NCI-H1930 (cell line): Measurements from ENCODE around the gene SLC27A4.

Experiments
- DNase-seq, 2 experiments: peaks; one replicate each; lab custom pipeline; 2025; lab: John Stamatoyannopoulos, UW

The SLC27A4 gene

DNA sequence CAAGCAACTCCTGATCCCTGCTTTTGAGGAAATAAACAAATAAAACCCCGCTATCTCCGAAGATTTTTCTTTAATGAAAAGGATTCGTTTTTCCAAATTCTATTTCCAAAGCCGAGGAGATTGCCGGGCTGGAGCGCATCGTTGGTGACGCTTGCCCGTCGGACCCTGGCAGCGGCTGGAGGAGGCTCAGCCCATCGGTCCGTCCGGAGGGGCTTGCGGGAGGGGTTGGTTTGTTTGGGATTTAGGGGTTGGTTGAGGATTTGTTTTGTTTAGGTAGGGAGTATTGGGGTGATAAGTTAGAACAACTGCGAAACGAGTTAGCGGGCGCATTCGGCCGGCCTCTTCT is 51.6 kb downstream of the SLC27A4 start:
- DNase-seq: no peak

DNA sequence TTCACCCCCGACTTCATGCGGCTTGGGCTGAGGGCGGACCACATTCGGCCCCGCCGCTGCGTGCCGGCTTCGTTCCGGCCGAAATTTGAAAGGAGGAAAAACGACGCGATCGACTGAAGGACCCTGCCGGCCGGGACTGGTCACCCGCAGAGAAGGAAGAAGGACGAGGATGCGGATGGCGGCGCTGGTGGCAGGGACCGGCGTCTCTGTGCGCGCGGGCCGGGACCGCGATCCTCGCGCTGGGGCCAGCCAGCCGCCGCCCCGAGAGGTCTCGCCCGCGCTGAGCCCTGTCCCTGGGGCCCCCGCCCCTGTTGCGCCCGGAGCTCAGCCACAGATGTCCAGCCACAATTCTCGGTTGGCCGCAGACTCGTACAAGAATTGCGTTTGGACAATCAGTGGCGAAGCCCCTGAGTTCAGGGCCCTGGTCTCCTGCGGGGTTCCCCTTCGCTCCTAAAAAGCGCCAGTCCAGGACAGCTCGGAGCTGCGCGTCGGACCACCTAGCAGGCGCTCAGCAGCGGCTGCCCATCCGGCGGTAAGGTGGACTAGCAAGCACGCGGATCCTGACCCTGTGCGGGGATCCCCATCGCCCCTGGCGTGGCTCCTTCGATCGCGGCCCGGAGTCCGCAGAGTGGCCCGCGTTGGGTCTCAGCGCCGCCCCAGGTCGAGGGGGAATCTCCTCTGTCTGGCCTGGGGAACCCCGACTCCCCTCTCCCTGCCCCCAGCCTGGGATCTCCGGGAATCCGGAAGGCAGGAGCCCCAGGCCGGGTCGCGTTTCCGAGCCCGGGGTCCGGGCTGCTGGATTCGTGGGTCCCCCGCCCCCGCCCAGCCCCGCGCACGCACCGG is 52.2 kb downstream of the SLC27A4 start:
- DNase-seq: no peak

DNA sequence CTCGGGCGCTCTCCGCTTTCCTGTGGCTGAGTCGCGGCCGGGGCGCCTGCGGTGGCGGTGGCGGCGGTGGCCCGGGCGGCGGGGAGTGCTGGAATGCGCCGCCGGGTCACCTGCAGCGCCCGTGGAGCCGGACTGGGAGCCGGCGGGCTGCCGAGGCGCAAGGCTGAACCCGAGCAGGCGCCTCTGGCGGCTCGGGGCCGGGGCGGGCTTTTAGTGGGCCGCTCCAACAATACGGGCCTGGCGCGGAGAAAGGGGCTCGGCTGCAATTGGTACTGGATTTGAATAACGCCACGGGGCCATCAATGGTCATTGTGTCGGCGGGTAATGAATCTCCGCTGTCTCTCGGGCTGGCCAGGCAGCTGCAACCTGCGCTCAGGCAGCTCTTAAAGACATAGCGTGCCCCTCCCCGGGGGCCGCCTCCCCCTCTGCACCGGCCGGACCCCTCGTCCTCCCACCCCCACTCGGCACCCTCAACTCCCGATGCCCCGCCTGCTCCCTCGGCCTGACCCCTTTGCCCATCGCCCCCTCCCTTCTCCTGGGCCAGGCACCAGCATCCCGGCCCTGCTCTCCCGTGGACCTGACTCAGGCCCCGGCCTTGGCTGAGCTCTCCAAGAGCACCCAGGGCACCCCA is 52.9 kb downstream of the SLC27A4 start:
- DNase-seq: no peak

DNA sequence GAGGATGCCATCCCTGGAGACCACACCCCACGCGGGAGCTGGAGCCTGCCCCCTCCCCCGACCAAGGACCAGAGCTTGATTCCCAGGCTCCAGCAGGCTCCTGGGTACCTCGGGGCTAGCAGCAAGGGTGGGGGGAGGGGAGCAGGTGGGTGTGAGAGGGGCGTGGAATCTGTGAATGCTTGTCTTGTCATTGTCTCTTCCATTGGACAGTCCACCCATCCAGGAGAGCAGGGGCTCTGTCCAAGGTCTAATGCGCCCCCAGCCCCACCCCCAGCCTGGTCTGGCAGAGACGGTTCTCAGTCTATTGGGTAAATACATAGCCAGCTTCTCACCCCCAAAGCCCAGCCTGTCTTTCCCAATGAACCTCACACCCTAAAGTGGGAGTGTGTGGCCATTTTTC is 53.6 kb downstream of the SLC27A4 start:
- DNase-seq: no peak

DNA sequence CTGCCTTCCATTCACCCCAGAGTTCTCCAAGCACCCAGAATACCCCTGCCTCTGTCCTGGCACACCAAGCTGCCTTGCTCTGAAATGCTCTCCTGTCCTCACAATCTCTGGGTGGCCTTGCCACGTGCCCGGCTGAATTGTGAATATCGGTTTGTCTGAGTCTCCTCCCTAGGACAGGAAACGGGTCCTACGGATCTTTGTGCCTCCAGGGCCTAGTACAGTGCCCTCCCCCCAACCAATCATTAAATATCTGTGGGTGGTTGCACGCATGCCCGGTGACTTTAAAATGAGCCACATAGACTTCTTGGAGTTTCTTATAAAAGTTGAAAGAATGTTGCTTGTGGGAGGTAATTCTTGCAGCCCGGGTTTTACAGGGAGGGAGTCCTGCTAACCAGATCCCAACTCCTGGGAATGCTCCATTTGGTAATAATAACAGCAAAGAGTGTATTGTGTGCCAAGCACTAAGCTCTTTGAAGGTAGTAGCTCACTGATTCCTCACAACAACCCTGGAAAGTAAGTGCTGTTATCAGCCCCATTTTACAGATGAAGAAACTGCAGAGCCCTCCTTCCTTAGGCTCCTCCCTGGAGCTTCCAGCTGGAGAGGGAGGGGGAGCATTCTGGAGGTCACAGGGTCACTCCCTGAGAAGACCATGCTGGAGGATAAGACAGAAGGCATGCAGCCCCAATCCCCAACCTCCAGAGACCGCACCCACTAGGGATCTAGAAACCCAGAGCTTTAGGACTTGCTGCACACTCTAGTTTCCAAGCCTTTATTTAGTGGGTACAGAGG is 54.2 kb downstream of the SLC27A4 start:
- DNase-seq: no peak

DNA sequence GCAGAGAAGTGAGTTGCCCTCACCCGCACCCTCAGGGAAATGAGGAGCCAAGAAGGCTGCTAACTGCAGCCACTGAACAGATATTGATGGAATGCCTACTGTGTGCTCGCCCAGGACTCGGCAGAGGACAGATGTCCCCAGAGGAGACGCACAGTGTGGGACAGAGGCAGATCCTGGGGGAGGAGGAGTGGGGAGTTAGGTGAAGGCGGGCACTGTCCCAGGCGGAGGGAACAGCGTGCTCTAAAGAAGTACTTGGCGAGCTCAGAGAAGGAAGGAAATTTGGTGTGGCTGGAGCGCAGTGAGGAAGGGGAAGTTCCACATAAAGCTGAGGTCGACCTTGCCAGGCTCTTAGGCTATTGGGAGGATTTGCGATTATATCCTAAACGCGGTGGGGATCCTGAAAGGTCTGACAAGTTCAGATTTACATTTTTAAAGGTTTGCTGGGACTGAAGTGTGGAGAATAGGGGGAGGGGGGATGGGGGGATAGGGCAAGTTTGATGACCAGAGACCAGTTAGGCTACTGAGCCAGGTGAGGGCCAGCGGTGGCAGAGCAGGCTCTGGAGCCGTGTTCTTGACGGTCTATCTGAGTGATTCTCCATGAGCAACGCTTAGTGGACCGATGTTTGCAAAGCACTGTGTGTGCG is 56.8 kb downstream of the SLC27A4 start:
- no peak for DNase-seq

DNA sequence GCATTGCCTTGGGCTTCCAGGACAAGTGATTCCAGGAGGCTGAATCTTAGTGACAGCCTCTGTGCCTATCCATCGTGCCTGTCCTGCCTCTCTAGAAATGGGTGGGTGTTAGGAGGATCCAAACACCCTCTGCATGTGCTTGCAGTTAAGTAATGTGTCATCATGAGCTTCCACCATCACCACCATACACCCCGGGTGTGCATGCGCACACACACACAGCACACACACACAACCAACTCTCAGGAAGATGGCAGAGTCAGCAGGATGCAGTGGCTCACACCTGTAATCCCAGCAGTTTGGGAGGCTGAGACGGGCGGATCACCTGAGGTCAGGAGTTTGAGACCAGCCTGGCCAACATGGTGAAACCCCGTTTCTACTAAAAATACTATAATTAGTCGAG is 57.5 kb downstream of the SLC27A4 start:
- DNase-seq: no peak

DNA sequence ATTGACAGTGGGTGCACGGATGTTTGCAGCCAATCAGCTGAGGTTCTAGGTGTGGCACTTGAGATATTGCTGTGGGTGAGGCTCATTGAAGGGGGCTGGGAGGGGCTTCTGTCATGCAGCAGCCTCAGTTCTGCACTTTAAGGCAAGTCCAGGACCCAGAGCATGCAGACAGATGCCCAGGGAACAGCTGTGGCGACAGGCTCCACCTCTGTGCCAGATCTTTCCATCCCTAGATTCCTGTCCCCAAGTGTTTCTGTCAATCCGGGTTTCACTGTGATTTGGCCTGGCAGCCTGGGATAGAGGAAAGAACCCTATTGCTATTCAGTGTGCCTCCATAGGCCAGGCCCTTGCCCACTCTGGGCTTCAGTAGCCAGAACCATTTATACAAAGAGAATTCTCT is 59.5 kb downstream of the SLC27A4 start:
- no peak for DNase-seq

DNA sequence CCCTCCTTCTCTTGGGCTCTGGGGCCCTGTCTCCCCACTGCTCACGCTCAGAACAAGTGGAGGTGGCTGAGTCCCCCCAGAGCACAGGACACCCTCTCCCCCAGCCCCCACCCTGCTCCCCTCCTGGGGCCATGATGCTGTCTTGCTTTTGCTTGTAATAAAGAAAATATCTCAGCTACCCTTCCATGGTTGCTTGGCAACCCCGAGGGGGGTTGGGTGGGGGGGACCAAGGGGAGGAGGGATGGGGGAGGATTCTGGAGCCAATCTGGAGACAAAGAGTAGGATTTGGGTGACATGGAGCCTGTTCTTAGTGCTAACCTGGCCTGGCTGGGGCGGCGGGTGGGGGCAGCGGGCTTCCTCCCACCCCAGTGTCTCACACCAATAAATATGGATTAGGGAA is 64.2 kb downstream of the SLC27A4 start:
- no peak for DNase-seq

DNA sequence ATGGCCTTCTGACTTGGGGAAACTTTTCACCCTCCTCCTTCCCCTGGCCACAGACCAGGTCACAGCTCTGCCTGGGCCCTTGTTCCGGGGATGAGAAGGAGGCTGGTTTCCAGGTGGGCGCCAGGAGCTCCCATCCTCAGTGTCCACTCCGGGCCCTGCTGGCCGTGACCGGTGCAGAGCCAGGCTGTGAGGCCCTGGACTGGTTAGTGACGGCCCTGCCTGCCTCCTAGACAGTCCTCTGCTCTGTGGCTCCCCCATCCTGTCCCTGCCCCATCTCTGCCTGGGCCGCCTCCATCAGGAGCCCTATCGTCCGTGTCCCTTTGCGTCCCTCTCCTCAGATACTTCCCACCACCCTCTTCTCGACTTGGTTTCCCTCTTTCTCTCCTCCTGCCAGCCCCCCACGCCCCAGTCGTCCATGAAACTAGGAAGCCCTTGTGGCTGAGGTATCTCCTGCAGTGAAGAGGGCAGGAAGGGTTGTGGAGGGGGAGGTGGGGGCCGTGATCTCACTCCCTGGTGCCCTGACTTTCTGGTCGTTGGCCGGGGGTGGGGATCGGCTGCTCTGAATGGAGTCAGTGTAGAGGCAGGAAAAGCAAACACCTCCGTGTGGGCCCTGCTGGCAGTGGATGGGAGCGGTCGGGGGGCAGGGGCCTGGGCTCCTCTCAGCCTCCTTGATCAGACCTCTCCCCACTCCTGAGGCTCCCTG is 64.9 kb downstream of the SLC27A4 start:
- DNase-seq: no peak

DNA sequence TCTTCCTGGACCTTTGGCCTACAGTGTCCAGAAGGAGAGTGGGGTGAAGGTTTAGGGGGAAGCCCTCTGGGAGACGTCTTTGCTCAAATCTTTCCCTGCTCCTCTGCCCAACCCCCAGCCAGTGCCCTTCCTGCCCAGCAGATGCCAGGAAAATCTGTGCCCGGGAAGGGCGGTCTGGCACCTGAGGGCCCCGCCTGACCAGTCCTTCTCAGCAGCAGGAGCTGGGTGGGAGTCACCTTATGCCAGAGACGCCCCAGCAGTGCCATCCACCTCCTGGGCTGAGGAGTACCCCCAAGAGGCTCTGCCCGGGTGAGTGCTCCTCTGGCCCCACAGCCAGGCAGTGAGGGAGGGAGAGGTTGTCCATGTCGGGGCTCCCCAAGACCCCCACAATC is 65.4 kb downstream of the SLC27A4 start:
- DNase-seq: no peak

DNA sequence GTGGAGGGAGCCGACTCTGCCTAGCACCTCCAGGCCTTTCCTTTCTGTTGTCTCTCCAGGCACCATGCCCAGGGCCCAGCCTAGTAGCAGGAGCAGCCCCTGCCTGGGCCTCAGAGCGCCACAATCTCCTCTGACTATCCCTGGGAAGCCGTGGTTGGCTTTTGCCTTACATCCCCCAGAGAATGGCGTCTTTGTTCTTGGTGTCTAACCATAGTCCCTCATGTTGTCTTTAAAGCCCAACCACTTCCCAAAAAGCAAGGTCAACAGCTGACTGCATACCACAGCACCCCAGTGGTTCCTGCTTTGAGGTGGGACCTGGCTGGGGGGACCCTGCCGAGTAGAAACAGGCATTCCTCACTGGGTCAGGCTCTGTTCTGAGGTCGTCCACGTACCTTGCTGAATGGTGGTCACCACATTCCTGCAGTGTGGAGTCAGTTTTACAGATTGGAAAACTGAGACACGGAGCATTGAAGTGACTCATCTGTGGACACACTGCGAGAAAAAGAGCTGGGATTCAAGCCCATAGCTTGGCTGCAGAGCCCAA is 66.6 kb downstream of the SLC27A4 start:
- DNase-seq: no peak

DNA sequence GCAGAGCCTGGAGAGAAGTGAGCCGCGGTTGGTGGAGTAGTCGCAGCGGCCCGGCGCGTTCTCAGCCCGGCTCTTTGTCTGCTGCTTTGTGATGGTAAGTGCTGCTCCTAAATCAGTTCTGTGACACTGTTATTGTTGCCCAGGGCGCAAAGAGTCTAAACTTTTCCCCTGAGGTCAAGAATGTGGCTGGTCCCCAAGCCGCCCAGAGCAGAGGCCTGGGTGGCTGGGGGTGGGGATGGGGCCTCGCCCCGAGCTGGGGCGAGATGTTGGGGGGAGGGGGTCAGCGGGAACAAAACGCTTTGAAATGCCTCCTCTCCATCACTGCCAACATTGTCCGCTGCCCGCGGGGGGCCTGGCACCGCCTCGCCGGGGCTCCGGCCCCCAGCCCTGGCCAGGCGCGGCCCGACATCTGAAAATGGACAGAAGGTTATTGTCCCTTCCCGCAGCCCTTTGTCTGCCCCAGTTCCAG is 68.7 kb downstream of the SLC27A4 start:
- no peak for DNase-seq

DNA sequence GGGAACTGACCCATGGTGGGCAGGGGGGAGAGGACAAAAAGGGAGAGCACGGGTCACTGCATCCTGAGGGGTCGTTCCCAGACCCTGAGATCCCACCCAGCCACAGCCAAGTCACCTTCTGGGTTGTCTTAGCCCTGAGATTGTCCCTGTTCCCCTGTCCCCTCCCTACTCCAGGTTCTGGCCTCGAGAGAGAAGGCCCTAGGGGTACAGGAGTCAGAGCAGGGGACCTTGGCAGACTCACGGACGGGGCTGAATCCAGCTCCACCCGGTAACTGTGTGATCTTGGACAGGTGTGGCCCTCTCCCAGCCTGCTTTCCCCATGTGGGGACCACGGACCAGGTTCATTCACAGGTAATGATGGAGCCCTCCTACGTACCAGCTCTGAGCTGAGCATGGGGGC is 69.1 kb downstream of the SLC27A4 start:
- DNase-seq: no peak

DNA sequence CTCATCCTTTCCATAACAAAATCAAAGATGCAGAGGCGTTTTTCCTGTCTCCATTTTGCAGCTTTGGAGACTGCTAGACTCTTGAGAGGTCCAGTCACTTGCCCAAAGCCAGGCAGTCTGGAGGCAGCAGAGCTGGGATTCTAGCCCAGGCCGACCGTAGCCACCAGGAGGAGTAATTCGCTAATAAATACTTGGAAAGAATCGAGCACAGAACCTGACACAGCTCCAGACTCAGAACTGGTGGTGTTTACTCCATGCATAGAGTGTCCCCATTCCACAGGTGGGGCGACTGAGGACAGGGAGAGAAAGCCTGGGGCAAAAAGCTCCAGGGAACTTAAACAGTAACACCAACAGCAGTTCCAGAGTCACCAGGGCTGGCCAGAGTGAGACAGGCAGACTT is 69.7 kb downstream of the SLC27A4 start:
- peak in 1 of 2 experiments; percentile 22 for DNase-seq
